Measurements from ENCODE around the gene TBC1D22A.

The TBC1D22A gene

DNA sequence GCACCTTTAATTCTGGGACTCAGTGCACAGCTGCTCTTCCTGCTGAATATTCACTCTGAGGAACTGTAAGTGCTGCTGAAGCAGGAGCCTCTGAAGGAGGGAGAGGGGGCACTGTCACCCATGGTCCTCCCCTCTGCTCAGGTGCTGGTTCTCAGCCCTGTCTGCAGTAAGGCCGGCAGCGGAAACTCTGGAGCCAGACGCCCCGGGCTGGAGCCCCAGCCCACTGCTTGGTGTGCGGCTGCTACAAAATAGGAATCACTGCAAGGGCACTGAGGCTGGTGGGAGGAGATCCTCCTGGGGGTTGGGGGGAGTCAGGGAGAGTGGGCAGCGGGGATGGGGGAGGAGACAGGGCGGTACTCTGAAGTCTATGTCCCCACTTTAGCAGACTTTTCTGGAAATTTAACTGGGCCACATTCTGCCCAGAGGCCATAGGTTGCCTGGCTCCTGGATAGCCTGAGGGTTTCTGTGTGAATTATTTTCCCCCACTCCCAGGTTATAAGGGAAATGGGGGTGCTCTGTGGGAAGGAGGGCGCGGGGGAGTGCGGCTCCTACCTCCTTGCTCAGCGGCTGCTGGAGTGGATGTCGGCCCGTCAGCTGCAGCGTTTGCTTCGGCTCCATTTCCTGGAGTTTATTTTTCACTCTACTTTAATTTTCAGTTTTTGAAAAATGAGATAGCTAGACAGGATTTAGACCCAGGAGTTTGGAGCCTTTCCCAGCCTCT is 33.6 kb downstream of the TBC1D22A start:
- no peak overlapping the region for H3K4me3 ChIP-seq (ENCODE audit: low read length)
- TF ChIP-seq ZNF274 (IDR thresholded peaks at IDR 0.05; ENCODE audit: low read depth, low read length): no peak

DNA sequence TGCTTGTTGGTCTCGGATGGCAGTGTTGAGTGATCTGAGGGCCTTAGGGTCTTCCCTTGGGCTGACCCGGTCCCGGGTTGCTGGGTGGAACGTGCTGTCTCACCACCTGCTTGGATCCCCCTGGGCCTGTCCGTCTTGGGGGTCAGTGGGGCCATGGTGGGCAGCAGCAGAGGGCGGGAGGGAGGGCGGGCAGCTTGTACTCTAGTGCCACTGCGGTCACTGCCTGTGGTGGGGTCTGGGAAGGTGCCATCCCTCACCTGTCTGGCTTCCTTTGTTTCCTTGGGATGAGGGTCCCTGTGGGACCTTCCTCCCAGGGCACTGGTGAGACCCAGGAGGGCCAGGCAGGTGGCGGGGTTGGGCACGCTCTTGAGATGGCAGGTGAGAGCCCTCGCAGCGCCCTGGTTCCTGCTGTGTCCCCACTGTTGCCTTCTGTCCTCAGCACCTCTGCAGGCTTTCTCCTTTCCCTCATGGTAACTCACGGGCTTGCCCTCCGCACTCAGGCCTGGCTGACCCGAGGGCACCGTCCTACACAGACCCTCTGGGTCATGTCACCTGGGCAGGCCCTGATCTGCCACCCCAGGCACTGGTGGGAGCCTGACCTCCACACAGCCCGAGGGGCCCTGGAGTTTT is 34.2 kb downstream of the TBC1D22A start:
- no peak for TF ChIP-seq ZNF274 (IDR thresholded peaks at IDR 0.05; ENCODE audit: low read depth, low read length)
- no peak overlapping the region for H3K4me3 ChIP-seq (ENCODE audit: low read length)

GRCh38 chr22:46797355-46797754 is 34.9 kb downstream of the TBC1D22A start:
- H3K4me3 ChIP-seq (ENCODE audit: low read length): no peak overlapping the region
- no peak for TF ChIP-seq ZNF274 (IDR thresholded peaks at IDR 0.05; ENCODE audit: low read depth, low read length)

- no peak for TF ChIP-seq ZNF274 (IDR thresholded peaks at IDR 0.05; ENCODE audit: low read depth, low read length)
- no peak overlapping the region for H3K4me3 ChIP-seq (ENCODE audit: low read length)
Measured at GRCh38 chr22:46798041-46798365, 35.6 kb downstream of the TBC1D22A start.

DNA sequence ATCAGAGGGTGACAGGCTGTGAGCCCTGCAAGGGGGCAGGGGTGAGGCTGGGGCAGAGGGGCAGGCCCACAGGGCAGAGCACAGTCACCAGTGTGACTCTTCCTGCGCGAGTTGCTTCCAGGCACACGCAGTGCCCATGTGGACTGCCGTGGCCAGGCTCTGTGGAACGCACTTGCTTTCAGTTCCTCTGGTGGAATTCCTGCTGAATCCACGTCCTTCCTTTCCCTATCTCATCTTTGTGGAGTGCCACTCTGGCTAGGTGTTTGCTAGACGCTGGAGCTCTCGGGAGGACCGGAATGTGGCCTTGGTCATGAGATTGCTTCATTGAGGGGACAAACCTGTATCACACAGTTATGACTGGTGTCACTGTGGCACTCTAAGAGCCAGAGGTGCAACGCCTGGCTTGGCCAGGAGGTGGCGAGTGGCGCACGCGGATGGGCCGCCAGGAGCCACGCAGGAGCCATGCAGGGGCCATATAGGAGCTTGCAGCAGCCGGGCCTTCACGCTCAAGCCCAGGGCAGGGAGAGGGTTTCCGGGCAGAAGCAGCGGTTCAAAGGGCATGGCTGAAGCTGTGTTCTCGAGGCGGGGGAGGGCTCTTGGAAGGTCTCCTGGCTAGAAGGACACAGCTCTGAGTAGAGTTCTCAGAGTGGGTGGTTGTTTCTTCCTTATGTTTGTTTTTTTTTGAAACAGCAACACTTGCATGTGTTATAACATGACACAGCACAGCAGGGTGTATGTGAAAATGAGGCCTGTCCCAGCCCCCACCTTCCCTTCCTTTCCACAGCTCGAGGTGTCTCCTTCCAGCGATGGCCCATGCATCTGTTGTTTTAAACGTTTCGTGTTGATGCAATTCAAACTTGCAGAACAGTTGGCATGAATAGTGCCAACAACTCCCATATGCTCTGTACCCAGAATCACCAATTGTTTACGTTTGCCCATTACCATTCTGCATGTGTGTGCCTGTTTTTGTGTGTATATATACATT is 36.2 kb downstream of the TBC1D22A start:
- H3K4me3 ChIP-seq (ENCODE audit: low read length): no peak overlapping the region
- TF ChIP-seq ZNF274 (IDR thresholded peaks at IDR 0.05; ENCODE audit: low read depth, low read length): no peak

DNA sequence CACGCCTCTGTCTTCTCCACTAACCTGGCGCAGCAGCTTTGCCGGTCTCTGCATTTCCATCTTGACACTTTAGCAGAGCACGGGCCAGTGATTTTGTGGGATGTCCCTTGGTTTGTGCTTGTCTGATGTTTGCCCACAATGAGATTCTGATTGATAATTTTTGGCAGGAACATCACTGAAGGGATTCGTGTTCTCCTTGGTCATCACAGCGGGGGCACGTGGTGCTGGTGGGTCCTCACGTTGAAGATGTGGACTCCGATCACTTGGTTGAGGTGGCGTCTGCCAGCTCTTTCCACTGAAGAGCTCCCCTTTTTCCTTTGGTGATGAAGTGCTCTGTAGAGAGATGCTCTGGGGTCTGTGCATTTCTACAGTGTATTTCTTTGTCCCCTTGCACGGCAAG is 37.2 kb downstream of the TBC1D22A start:
- H3K4me3 ChIP-seq (ENCODE audit: low read length): no peak overlapping the region
- no peak for TF ChIP-seq ZNF274 (IDR thresholded peaks at IDR 0.05; ENCODE audit: low read depth, low read length)

DNA sequence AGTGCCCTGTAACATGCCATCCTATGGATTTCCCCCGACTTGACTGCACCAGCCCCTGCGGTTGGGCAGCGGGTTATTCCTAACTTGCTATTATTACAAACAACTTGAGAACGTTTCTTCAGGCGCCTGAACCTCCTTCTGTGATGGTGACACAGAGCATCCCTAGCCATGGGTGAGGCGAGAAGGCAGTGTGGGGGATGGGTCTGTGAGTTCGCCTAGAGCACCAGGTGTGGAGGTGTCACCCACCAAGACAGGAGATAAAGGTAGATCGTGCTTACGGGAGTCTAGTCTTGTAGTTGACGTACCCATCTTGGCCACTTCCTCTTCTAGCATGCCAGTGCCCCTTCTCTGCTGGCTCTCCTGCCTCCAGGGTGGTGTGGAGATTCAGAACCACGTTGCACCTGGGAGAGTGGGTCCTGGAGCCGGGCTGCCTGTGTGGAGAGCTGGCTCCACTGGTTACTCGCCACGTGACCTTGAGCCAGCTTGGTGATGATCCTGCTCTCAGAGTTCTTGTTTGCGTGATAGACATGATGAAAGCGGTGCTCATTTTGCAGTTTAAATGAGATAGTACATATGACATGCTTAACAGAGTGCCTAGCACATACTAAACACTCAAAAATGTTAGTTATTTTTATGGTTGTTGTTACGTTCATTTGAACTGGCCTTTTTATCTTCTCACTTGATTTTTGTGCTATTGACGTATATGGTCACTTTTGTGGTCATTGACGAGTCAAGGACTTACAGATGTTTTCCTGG is 37.8 kb downstream of the TBC1D22A start:
- H3K4me3 ChIP-seq (ENCODE audit: low read length): no peak overlapping the region
- no peak for TF ChIP-seq ZNF274 (IDR thresholded peaks at IDR 0.05; ENCODE audit: low read depth, low read length)

DNA sequence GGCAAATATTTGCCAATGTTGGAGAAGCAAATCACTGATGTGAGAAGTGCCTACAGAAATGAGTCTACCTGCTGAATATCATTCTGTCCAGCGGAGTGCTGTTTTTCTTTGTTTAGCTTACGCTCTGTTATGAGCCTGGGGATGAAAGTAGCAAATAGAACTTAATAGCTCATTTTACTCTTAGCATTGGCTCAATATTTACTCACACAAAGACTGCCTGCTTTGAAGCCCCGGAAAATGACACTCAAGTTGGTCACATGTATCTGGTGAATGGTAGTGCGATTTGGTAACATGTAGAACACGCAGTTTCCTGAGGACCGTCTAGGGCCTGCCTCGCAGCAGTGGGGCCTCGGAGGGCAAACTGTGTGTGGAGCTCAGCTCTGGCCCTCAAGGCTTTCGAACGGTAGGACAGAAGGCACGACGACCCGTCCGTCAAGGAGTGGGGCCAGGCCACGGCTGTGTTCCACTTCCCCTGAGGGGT is 38.9 kb downstream of the TBC1D22A start:
- no peak for TF ChIP-seq ZNF274 (IDR thresholded peaks at IDR 0.05; ENCODE audit: low read depth, low read length)
- no peak overlapping the region for H3K4me3 ChIP-seq (ENCODE audit: low read length)

GRCh38 chr22:46801826-46802607 is 39.6 kb downstream of the TBC1D22A start:
- TF ChIP-seq ZNF274 (IDR thresholded peaks at IDR 0.05; ENCODE audit: low read depth, low read length): no peak
- no peak overlapping the region for H3K4me3 ChIP-seq (ENCODE audit: low read length)

DNA sequence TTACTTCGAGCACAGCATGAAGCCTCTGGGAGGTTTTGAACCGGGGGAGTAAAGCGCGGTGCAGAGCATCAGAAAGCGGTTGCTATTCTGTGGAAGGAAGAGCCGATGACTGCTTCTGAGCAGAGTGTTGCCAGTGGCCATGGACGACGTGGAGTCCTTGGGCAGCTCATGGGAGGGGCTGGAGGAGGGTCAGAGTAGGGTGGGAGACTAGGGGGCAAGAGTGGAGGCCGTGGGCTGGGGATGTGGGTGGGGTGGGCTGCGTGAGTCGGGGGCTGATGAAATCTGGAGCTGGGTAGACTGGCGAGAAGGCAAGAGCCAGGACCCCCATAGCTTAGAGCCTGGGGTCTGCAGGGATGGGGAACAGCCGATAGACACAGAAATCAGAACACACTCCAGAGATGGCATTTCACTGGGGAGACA is 40.2 kb downstream of the TBC1D22A start:
- H3K4me3 ChIP-seq (ENCODE audit: low read length): no peak overlapping the region
- TF ChIP-seq ZNF274 (IDR thresholded peaks at IDR 0.05; ENCODE audit: low read depth, low read length): no peak

GRCh38 chr22:46803031-46803880 is 40.8 kb downstream of the TBC1D22A start:
- H3K4me3 ChIP-seq (ENCODE audit: low read length): no peak overlapping the region
- TF ChIP-seq ZNF274 (IDR thresholded peaks at IDR 0.05; ENCODE audit: low read depth, low read length): no peak

DNA sequence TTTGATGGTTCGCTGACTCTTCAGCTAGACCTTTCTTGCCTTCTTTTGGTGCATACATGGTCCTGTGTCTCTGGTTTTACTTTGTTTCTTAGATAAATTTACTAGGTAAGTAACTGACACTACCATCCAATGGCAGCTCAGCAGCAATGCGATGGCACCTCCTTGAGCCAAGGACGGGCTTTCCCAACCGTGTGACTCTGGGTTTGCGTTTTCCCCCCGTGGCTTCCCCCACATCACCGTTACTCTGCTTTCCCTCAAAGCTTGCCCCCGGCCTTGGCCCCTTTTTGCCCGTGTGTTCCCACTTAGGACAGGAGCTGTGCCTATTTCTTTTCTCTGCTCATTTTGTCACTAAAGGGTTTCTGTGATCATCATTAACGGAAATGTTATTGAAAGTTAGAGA is 41.5 kb downstream of the TBC1D22A start:
- no peak overlapping the region for H3K4me3 ChIP-seq (ENCODE audit: low read length)
- TF ChIP-seq ZNF274 (IDR thresholded peaks at IDR 0.05; ENCODE audit: low read depth, low read length): no peak
